G401 (cell line): ENCODE measurements around the gene GOLGA6B. TPM values are rescaled to one million over a fixed set of nuclear protein-coding genes. Genes with fewer than 3 reads are reported as not detected.
A peak's percentile ranks its signal among the peaks of the same experiment; 100 is the strongest.
"Not testable (repeated sequence)": the region's sequence is repeated elsewhere in the genome, so short reads cannot be mapped to it uniquely, and the experiment has no call there.

ENCODE experiments used
- DNase-seq: peaks from one replicate; pipeline ENCODE4 v3.0.0-alpha.2; 2015; ENCODE audit warnings: low spot score
- in situ Hi-C: cut with HindIII; loops from 2 replicates; pipeline ENCODE4 v1.10.0; 2016; ENCODE audit warnings: low sequenced_read_pairs, mixed read lengths
- total RNA-seq: library from RNA; depleted of rRNA; stranded (reverse); fragments of >200 nt; shearing (Covaris generic); gene quantifications from 2 replicates; pipeline ENCODE4 v1.2.3, GENCODE V29; 2014

The GOLGA6B gene
- total RNA-seq, 1 experiment from 2014 or later: not detected

DNA sequence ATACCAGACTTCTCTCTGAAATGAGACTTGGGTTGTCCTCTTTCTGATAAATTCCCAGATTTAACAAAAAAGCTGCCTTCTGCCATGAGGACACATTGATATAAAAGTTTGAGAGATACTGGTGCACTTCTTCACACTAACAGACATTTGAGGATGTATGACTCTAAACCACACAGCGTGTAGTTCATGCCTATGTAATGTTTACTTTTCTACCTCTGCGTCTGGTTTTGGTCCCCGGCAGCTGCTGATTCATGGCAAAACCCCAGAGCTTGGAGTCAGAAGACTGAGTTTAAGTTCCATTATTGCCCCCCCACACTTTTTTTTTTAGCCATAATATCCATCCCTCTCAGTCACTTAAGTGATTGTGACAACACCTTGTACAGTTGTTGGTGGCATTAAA is 1.5 kb downstream of the GOLGA6B start:
- DNase-seq, in situ Hi-C loops: not testable (repeated sequence)

GRCh38 chr15:72661081-72661480 is 6.6 kb downstream of the GOLGA6B start:
- in situ Hi-C loops, DNase-seq: not testable (repeated sequence)

DNA sequence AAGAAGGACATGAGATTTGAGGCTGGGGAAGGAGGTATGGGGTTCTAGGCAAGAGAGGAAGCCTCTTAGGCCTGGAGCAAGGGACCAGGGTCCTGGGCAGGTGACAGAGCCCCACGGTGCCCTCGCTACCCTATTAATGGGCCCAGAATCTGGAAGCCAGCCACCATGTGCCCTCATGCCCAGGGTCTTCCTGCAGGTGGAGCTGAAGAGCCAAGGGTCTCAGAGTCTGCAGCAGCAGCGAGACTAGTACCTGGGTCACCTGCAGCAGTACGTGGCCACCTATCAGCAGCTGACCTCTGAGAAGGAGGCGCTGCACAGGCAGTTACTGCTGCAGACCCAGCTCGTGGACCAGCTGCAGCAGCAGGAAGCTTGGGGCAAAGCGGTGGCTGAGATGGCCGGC is 9.4 kb downstream of the GOLGA6B start:
- in situ Hi-C loops, DNase-seq: not testable (repeated sequence)

GRCh38 chr15:72665706-72666105 is 11.2 kb downstream of the GOLGA6B start:
- in situ Hi-C loops, DNase-seq: not testable (repeated sequence)

- in situ Hi-C loops, DNase-seq: not testable (repeated sequence)
These were observed 15.3 kb downstream of the GOLGA6B start for GRCh38 chr15:72669803-72670202.

DNA sequence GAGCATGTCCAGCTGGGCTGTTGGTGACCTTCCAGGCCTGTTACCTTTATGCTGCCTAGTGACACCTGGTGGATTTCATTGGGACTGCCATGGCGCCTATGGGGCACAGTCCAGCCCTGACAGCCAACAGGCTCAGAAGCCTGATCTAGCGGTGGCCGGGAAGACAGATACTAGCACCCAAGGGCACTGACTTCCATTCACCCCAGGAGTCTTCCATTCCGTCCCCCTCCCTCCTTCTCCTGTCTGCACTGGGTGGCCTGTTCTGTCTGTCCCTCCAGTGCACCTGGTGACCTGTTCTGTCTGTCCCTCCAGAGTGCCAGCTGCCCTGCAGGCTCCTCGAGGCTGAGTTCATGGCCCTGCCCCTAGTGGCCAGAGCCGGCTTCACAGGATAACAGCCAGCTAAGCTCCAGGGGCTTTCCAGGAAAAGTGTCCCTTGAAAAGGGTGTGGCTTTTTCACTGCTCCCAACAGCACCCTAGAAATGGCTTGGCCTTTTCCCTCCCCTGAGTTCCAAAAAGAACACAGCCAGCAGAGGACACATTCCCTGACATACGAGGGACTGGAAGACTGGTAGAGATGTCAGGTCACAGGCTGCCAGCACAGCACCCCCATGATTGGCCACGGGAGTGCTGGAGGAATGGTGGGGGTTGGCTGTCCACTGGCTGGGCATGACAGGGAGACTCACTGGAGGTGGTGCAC is 16.3 kb downstream of the GOLGA6B start:
- in situ Hi-C loops: not testable (repeated sequence)
- DNase-seq: peak; percentile 71

DNA sequence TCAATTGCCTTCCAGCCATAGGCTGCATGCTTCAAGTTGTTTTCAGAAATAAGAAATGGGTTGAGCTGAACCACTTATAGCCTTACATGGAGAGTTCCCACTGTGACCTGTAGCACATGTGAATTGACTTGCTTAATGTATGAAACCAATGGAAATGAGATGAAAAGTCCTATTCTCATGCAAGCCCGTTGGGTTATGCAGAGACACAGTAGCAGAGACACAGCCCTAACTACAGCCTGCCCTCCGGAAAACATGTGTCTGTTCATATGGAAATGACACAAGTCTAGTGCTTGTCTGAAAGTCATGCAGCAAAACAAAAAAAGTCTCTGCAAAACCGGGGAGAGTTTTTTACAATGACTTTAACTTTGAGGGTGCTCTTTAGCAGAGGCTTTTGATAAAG is 17.0 kb downstream of the GOLGA6B start:
- no peak for DNase-seq
- in situ Hi-C loops: no loop called here

DNA sequence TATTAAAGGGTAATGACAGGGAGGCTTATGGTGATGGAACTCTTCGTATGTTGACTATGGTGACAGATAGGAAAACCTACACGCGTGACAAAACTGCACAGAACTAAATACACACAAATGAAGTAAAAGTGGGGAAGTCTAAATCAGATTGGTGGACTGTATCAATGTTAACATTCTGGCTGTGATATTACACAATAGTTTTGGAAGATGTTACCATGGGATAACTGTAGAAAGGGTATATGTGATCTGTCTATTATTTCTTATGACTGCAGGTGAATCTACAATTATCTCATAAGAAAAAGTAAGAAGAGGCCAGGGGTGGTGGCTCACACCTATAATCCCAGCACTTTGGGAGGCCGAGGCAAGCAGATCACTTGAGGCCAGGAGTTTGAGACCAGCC is 22.3 kb downstream of the GOLGA6B start:
- in situ Hi-C loops: no loop called here
- DNase-seq: no peak

GRCh38 chr15:72680931-72681330 is 26.4 kb downstream of the GOLGA6B start:
- DNase-seq: no peak
- in situ Hi-C loops: no loop called here

DNA sequence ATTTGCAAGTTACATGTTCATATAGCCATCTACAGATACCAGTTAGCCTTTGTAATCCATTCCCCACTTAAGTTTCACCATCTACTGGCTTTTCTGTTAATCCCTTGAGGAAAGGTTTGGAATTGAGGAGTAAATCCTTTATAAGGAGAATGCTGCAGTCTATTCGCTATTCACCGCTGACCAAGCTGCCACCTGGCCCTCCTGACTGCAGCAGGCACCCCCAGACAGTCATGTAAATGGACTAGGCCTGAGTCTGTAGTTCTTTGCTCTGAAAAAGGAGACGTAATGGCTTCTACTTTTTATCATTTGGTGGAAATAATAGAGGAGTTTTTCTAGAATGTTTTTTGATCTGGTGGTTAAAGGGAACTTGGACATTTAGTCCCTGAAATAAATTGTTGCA is 28.3 kb downstream of the GOLGA6B start:
- in situ Hi-C loops: no loop called here
- no peak for DNase-seq

DNA sequence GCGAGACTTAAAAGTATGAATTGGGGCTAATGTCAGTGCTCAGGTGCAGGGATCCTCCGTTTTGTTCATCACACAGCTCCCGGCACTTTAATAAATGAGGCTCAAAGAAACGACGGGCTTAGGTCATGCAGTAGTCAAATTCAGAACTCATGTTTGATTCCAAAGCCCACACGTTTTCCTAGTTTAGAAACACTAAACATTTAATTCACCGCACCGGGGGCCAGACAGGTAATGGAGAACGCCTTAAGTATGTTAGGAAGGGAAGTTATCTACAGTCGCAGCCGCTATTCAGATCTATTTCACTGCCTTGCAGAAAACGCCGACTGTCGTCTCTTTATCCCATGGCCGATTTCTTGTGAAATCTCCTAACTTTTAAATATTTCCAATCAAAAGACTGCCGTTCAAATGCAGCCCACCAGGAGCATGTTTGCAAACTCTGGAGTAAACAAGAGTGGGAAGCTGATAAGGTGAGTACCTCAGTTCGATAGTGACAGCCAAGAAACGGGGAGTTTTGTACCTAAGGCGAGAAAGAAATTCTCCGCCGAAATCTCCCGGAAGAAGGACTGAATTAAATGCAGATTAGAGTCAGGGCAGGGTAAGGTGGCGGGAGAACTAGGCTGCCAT is 30.9 kb downstream of the GOLGA6B start:
- in situ Hi-C loops: no loop called here
- DNase-seq: no peak

DNA sequence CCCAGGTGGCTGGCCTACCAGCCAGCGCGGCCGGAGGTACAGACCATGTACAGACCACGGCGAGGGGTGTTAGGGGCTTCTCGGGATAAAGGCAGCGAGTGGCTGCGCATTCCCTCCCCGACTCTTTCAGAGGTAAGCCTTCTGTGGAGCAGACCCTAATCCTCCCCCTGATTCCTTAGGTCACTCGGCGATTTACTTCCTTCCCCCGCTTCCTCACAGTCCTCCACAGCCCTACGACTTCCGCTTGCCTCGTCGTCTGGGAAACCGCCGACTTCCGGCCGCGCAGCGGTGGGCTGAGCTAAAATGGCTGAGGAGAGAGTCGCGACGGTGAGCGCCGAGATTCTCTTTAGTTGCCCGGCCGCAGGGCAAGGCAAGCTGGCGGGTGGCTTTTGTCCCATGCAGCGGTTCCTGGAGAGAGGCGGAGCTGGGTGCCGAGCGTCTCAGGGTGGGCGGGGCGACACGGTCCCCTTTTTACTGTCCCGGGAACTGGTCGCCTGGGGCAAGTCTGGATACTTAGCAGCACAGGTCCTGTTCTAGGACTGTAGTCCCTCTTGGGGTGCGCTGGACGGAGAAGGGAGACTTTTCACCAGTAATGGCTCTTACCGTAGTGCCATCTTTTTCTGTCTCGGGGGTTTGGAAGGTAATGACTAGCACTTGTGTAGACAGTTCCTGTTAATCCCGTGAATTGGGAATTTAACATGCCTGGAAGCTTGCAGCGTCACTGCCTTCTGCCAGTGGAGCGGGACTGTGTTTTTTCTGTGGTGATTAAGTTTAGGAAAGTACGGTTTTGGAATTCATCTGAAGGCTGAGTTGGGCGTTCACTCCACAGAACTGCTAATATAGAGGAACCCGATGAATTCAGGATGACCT is 31.7 kb downstream of the GOLGA6B start, which contains the start of the genes BBS4 and HIGD2B:
BBS4 (plus strand) TSS at position 283 of the 870 bp plus-strand sequence; CDS start at position 304, 21 bp downstream.
HIGD2B (minus strand) TSS at position 258 of the 870 bp plus-strand sequence. CDS start 9,808 bp downstream, outside the sequence.
- in situ Hi-C loops: no loop called here

DNA sequence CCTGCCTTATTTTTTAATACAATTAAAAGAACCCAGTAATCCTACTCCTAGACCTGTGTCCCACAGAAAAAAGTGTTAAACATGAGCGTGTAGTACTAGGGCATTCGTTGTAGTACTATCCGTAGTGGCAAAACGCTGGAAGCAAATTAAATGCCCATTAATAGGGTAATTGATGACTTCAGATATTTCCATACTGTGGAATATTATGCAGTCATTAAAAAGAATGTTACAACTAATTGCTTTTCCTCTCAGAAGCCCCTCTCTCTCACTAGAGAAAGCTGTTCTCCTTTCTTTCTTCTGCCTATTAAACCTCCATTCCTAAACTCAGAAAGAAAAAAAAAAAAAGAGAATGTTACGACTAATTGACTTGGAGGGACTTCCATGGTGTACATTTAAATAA is 34.2 kb downstream of the GOLGA6B start:
- in situ Hi-C loops: no loop called here
- DNase-seq: no peak

More for the DNA sequence above, 31.7 kb downstream of the GOLGA6B start, which contains the start of the genes BBS4 and HIGD2B:
- peak; percentile 90 for DNase-seq

GRCh38 chr15:72690938-72691337 is 36.4 kb downstream of the GOLGA6B start:
- in situ Hi-C loops: no loop called here

DNA sequence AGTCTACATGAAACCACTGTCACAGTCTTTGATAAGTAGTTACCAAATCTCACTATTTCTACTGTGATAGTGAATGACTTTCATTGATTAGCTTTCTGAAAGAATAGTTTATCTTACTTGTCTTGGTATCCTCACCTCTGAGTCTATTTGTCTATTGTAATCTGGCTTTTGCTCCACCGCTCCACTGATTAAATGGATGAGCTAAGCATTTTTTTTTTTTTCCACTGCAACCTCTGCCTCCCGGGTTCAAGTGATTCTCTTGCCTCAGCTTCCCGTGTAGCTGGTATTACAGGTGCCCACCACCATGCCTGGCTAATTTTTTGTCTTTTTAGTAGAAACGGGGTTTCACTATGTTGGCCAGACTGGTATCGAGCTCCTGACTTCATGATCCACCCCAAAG is 44.4 kb downstream of the GOLGA6B start:
- no peak for DNase-seq
- in situ Hi-C loops: no loop called here

More at GRCh38 chr15:72690938-72691337, 36.4 kb downstream of the GOLGA6B start:
- DNase-seq: no peak

GRCh38 chr15:72700076-72700475 is 45.6 kb downstream of the GOLGA6B start:
- in situ Hi-C loops: no loop called here

GRCh38 chr15:72706266-72706665 is 51.8 kb downstream of the GOLGA6B start:
- in situ Hi-C loops: no loop called here
- no peak for DNase-seq

More at GRCh38 chr15:72700076-72700475, 45.6 kb downstream of the GOLGA6B start:
- DNase-seq: no peak

DNA sequence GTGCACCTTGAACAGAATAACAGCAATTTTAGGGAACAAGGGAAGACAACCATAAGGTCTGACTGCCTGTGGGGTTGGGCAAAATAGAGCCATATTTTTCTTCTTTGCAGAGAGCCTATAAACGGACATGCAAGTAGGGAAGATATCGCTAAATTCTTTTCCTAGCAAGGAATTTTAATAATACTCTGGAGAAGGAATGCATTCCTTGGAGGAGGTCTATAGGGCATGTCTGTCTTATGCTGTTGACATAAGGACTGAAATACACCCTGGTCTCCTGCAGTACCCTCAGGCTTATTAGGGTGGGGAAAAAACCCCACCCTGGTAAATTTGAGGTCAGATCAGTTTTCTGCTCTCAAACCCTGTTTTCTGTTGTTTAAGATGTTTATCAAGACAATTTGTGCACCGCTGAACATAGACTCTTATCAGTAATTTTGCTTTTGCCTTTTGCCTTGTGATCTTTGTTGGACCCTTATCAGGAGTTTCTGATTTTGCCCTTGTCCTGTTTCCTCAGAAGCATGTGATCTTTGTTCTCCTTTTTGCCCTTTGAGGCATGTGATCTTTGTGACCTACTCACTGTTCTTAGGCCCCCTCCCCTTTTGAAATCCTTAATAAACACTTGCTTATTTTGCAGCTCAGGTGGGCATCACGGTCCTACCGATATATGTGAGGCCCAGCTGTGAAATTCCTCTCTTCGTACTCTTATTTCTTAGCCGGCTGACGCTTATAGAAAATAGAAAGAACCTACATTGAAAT is 54.2 kb downstream of the GOLGA6B start:
- in situ Hi-C loops, DNase-seq: not testable (repeated sequence)
